ENCODE data around the gene KRTAP4-11. TPM values are rescaled to one million over a fixed set of nuclear protein-coding genes. Genes with fewer than 3 reads are reported as not detected.

Gene KRTAP4-11
- total RNA-seq, 1 experiment from 2014 or later, result not detected

- no peak overlapping the region for H3K4me3 ChIP-seq (replicated peaks in 1 of 2; ENCODE audit: low read depth in 1 of 2, low read length in 2 of 2)
- H3K9ac ChIP-seq (ENCODE audit: low read length), result no peak overlapping the region
- CTCF ChIA-PET, result no interaction called here
- no peaks in the 10 kb centered on the region for H3K9me3 ChIP-seq (ENCODE audit: control insufficient read depth in 1 of 2, insufficient read depth in 1 of 2, low read depth in 1 of 2, low read length in 2 of 2)
- H3K27me3 ChIP-seq (ENCODE audit: insufficient read depth, low read length), result no peaks in the 10 kb centered on the region
- BruUV-seq (replicated peaks), result no TSS peak
- intact Hi-C loops (cut with micrococcal nuclease), result no loop called here
- TF ChIP-seq ZFX (IDR thresholded peaks at IDR 0.05), result no peak
- no peak for TF ChIP-seq POLR2A (IDR thresholded peaks at IDR 0.05; ENCODE audit: borderline replicate concordance, extremely low read depth, insufficient read depth, insufficient read length)
- TF ChIP-seq, protein P1, sequence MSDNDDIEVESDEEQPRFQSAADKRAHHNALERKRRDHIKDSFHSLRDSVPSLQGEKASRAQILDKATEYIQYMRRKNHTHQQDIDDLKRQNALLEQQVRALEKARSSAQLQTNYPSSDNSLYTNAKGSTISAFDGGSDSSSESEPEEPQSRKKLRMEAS (IDR thresholded peaks at IDR 0.05), result no peak
- TF ChIP-seq EZH2phosphoT487 (IDR thresholded peaks at IDR 0.05; ENCODE audit: borderline replicate concordance), result no peak
- no peak for TF ChIP-seq SIN3A (IDR thresholded peaks at IDR 0.05; ENCODE audit: low read depth)
- no peak overlapping the region for H3K27ac ChIP-seq (ENCODE audit: low read depth, low read length)
- H2AFZ ChIP-seq (ENCODE audit: low read depth, low read length, poor library complexity, severe bottlenecking), result no peak overlapping the region
- POLR2A ChIA-PET, result no interaction called here
- ATAC-seq, result no peak
- no peak overlapping the region for H3K4me2 ChIP-seq (ENCODE audit: low read length)
- peaks cover 0 to 51% of the 10 kb centered on the region in 2 experiments; a peak in 2 of 4 replicates for H3K4me1 ChIP-seq (ENCODE audit: control insufficient read depth in 1 of 2, insufficient read depth in 2 of 2, low read length in 2 of 2)
- no peak for DNase-seq (ENCODE audit: low read depth, low spot score)
- no peaks in the 10 kb centered on the region for H4K20me1 ChIP-seq (ENCODE audit: insufficient read depth)
- H3K9me2 ChIP-seq (ENCODE audit: insufficient read depth), result no peaks in the 10 kb centered on the region
- peaks cover 0 to 84% of the 10 kb centered on the region in 2 experiments; a peak in 2 of 4 replicates for H3K36me3 ChIP-seq (ENCODE audit: control insufficient read depth in 1 of 2, insufficient read depth in 2 of 2, low read length in 2 of 2)
- RAD21 ChIA-PET (ENCODE audit: low non-redundant PET in 1 of 2, low total read pairs in 2 of 2, uncharacterized antibody in 2 of 2, unreplicated experiment in 2 of 2), result no interaction called here
- H3K79me2 ChIP-seq (ENCODE audit: insufficient read depth, low read length), result peaks cover 57% of the 10 kb centered on the region
Measured at GRCh38 chr17:41073676-41074075, 44.5 kb downstream of the KRTAP4-11 start.

DNA sequence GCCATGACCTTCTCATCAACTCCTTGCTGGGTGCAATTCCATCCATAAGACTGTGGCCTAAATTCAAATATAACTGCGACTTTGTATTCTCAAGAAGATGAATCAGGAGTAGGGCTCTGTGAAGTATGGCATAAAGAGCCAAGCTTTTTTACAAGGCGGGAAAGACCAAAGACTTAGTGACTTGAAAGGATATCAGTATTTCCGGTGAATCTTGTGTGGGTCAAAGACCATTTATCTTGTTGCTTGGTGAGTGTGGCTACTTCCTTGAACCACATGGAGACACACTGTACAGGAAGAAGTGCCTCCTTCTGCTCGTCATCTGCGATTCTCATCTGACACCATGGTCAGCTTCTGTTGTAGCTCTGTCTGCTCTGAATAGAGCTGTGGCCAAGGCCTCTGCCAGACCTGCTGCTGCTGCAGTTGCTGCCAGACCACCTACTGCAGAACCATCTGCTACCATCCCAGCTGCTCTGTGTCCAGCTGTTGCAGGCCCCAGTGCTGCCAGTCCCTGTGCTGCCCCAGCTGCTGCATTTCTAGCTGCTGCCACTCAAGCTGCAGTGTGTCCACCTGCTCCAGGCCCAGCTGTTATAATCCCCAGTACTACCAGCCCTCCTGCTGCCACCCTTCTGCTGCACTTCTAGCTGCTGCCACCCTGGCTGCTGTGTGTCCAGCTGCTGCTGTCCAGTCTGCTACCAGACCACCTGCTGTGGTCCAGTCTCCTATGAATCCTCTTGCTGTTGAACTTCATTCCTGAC is 46.4 kb downstream of the KRTAP4-11 start:
- no peaks in the 10 kb centered on the region; a peak in 1 of 4 replicates for H3K9me3 ChIP-seq (ENCODE audit: control insufficient read depth in 1 of 2, insufficient read depth in 1 of 2, low read depth in 1 of 2, low read length in 2 of 2)
- TF ChIP-seq ZBTB33 (IDR thresholded peaks at IDR 0.05; ENCODE audit: extremely low read depth, insufficient replicate concordance, low read length) (no peak), RAD21 (IDR thresholded peaks at IDR 0.05; ENCODE audit: low read depth) (no peak), JUND (IDR thresholded peaks at IDR 0.05) (no peak), TCF7L2 (IDR thresholded peaks at IDR 0.05; ENCODE audit: borderline replicate concordance, extremely low read depth, insufficient read depth, insufficient read length) (peak; percentile 93), POLR2AphosphoS5 (IDR thresholded peaks at IDR 0.05; ENCODE audit: low read depth, low read length) (peak; percentile 42; the same call in 1 of the 2 replicates)
- TF ChIP-seq, protein P1 (IDR thresholded peaks at IDR 0.05), result peak; percentile 25; the same call in 1 of the 2 replicates
- H3K27ac ChIP-seq (ENCODE audit: low read depth, low read length), result peak overlapping the region; percentile 62
- no TSS peak for BruUV-seq (replicated peaks)
- no peak overlapping the region for H3K4me3 ChIP-seq (replicated peaks in 1 of 2; ENCODE audit: low read depth in 1 of 2, low read length in 2 of 2)
- no peak overlapping the region for H3K9ac ChIP-seq (ENCODE audit: low read length)
- POLR2A ChIA-PET, result no interaction called here
- no peak overlapping the region for H2AFZ ChIP-seq (ENCODE audit: low read depth, low read length, poor library complexity, severe bottlenecking)
- H3K79me2 ChIP-seq (ENCODE audit: insufficient read depth, low read length), result peaks cover 38% of the 10 kb centered on the region
- ATAC-seq (peak; percentile 34), DNase-seq (ENCODE audit: low read depth, low spot score) (no peak)
- intact Hi-C loops (cut with micrococcal nuclease), result no loop called here
- H3K9me2 ChIP-seq (ENCODE audit: insufficient read depth), result no peaks in the 10 kb centered on the region
- H4K20me1 ChIP-seq (ENCODE audit: insufficient read depth), result no peaks in the 10 kb centered on the region
- H3K4me2 ChIP-seq (ENCODE audit: low read length), result no peak overlapping the region
- CTCF ChIA-PET, result no interaction called here
- H3K36me3 ChIP-seq (ENCODE audit: control insufficient read depth in 1 of 2, insufficient read depth in 2 of 2, low read length in 2 of 2), result peaks cover 0 to 74% of the 10 kb centered on the region in 2 experiments; a peak in 2 of 4 replicates
- H3K4me1 ChIP-seq (ENCODE audit: control insufficient read depth in 1 of 2, insufficient read depth in 2 of 2, low read length in 2 of 2), result peaks cover under 1 to 61% of the 10 kb centered on the region in 2 experiments; a peak in 3 of 4 replicates
- RAD21 ChIA-PET (ENCODE audit: low non-redundant PET in 1 of 2, low total read pairs in 2 of 2, uncharacterized antibody in 2 of 2, unreplicated experiment in 2 of 2), result no interaction called here
- no peaks in the 10 kb centered on the region for H3K27me3 ChIP-seq (ENCODE audit: insufficient read depth, low read length)
